NOMO-1 treated with dmso at 0.1 percent for 144 hours (cell line): Measurements from ENCODE around the gene ANKRD1.
"Not testable (repeated sequence)": the region's sequence is repeated elsewhere in the genome, so short reads cannot be mapped to it uniquely, and the experiment has no call there.

Experiments
- DNase-seq: peaks from one replicate; lab custom pipeline; 2025; ENCODE audit not compliant: unreplicated experiment; lab: John Stamatoyannopoulos, UW

ANKRD1 gene

GRCh38 chr10:90920986-90921666 is at the start of gene ANKRD1:
TSS of gene ANKRD1 (minus strand) at chr10:90921087. CDS start at chr10:90921027, 60 bp downstream.
- DNase-seq, result no peak

GRCh38 chr10:90969947-90970673 is 49.2 kb upstream of the ANKRD1 start:
- no peak for DNase-seq

- DNase-seq, result no peak
Observed at GRCh38 chr10:90969121-90969534, 48.2 kb upstream of the ANKRD1 start.

GRCh38 chr10:90968328-90969081 is 47.6 kb upstream of the ANKRD1 start:
- DNase-seq, result no peak

- no peak for DNase-seq
Observed at GRCh38 chr10:90967865-90968264, 47.0 kb upstream of the ANKRD1 start.

GRCh38 chr10:90966146-90966545 is 45.3 kb upstream of the ANKRD1 start:
- no peak for DNase-seq

GRCh38 chr10:90965720-90966119 is 44.8 kb upstream of the ANKRD1 start:
- DNase-seq, result no peak

- no peak for DNase-seq
Observed at GRCh38 chr10:90964781-90965465, 44.0 kb upstream of the ANKRD1 start.

GRCh38 chr10:90963331-90963730 is 42.4 kb upstream of the ANKRD1 start:
- DNase-seq, result no peak

GRCh38 chr10:90960355-90960814 is 39.5 kb upstream of the ANKRD1 start:
- DNase-seq, result no peak

- DNase-seq, result no peak
Observed at GRCh38 chr10:90959826-90960225, 38.9 kb upstream of the ANKRD1 start.

- DNase-seq, result no peak
Observed at GRCh38 chr10:90958781-90959180, 37.9 kb upstream of the ANKRD1 start.

- DNase-seq, result no peak
Observed at GRCh38 chr10:90947030-90947960, 26.4 kb upstream of the ANKRD1 start.

- no peak for DNase-seq
Observed at GRCh38 chr10:90945491-90946070, 24.7 kb upstream of the ANKRD1 start.

- no peak for DNase-seq
Observed at GRCh38 chr10:90944749-90945148, 23.9 kb upstream of the ANKRD1 start.

GRCh38 chr10:90942980-90943379 is 22.1 kb upstream of the ANKRD1 start:
- DNase-seq, result not testable (repeated sequence)

- DNase-seq, result no peak
Observed at GRCh38 chr10:90939648-90940047, 18.8 kb upstream of the ANKRD1 start.

GRCh38 chr10:90939116-90939515 is 18.2 kb upstream of the ANKRD1 start:
- no peak for DNase-seq

- no peak for DNase-seq
Observed at GRCh38 chr10:90937645-90938258, 16.9 kb upstream of the ANKRD1 start.
